Stomach (tissue), 4 donors: ENCODE measurements around the gene RPS6KC1.

Experiments used
- EP300 ChIP-seq: sonication (generic); formaldehyde crosslinking; IDR thresholded peaks from one replicate; pipeline ENCODE4 v1.6.1; 2017; ENCODE audit warnings: antibody characterized with exemption
- POLR2A ChIP-seq, 4 donors: fragments of 450-650 bp; IDR thresholded peaks; one replicate each; pipeline ENCODE4 v1.6.1; 2016; ENCODE audit warnings: antibody characterized with exemption in 4 of 4, control low read depth in 2 of 4, mild to moderate bottlenecking in 1 of 4, moderate library complexity in 1 of 4
- POLR2AphosphoS5 ChIP-seq, 3 donors: sonication (generic); formaldehyde crosslinking; IDR thresholded peaks; one replicate each; pipeline ENCODE4 v1.6.1; 2016; ENCODE audit warnings: antibody characterized with exemption in 3 of 3
- TF ChIP-seq, protein P1 (sequence below), 7 experiments: fragments of 450-650 bp in 4 of 7; fragments of 200-600 bp in 3 of 7; sonication (generic) in 3 of 7; IDR thresholded peaks; one replicate each; pipeline ENCODE4 v1.5.1; 2016 to 2019; ENCODE audit warnings: antibody characterized with exemption in 7 of 7, control low read depth in 2 of 7, mild to moderate bottlenecking in 1 of 7

DNA sequence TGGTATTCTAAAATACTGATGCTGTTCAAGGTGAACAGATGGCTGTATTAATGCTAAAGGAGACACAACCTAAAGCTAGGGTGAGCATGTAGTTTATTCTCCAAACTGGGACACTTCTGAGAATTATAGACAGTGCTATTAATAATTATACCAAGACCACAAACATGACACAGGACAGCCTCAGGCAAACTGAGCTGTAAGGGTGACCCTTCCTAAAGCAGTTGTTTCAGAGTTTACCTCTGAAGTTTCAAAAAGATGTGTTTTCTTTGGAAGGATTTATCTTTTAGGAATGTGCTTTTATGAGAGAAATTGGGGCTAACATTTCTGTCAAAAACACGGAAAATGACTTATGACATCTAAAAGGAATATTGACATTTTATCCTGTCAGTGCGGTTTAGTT is 68.8 kb downstream of the RPS6KC1 start:
- TF ChIP-seq POLR2A (IDR thresholded peaks at IDR 0.05), result no peak
- TF ChIP-seq, protein P1, sequence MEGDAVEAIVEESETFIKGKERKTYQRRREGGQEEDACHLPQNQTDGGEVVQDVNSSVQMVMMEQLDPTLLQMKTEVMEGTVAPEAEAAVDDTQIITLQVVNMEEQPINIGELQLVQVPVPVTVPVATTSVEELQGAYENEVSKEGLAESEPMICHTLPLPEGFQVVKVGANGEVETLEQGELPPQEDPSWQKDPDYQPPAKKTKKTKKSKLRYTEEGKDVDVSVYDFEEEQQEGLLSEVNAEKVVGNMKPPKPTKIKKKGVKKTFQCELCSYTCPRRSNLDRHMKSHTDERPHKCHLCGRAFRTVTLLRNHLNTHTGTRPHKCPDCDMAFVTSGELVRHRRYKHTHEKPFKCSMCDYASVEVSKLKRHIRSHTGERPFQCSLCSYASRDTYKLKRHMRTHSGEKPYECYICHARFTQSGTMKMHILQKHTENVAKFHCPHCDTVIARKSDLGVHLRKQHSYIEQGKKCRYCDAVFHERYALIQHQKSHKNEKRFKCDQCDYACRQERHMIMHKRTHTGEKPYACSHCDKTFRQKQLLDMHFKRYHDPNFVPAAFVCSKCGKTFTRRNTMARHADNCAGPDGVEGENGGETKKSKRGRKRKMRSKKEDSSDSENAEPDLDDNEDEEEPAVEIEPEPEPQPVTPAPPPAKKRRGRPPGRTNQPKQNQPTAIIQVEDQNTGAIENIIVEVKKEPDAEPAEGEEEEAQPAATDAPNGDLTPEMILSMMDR (IDR thresholded peaks at IDR 0.05), result no peak
- no peak for TF ChIP-seq POLR2AphosphoS5 (IDR thresholded peaks at IDR 0.05)
- no peak for TF ChIP-seq EP300
